GM18907 (cell line): ENCODE measurements around the gene SLC44A5.
A peak's percentile ranks its signal among the peaks of the same experiment; 100 is the strongest.
"Not testable (repeated sequence)": the region's sequence is repeated elsewhere in the genome, so short reads cannot be mapped to it uniquely, and the experiment has no call there.

Experiments used
- ATAC-seq: cut with Tn5 transposase; IDR thresholded peaks from one replicate; pipeline ENCODE4 v1.9.1; 2021; ENCODE audit warnings: mild to moderate bottlenecking, moderate library complexity; ENCODE audit not compliant: unreplicated experiment

SLC44A5 gene

GRCh38 chr1:75469586-75470173 is 141.2 kb downstream of the SLC44A5 start:
- no peak for ATAC-seq

DNA sequence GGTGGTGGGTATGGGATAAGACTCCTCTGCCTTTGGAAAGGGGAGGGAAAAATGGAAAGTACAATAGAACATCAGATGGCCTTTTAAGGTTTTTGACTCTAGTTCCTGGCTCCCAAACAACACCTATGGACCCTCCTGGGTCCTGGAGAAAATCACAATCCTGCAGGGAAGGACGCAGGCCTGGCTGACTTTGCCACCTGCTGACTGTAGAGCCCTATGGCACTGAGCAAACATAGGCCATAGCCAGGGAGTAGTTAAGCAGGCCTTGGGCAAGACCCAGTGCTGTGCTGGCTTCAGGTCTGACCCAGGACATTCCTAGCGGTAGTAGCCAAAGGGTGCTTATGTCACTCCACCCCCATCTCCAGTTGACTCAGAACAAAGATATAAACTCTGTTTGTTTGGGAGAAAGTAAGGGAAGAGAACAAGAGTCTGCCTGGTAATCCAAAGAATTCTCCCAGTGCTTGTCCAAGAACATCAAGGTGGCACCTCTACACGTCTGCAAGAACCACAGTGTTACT is 149.0 kb downstream of the SLC44A5 start:
- ATAC-seq: no peak

DNA sequence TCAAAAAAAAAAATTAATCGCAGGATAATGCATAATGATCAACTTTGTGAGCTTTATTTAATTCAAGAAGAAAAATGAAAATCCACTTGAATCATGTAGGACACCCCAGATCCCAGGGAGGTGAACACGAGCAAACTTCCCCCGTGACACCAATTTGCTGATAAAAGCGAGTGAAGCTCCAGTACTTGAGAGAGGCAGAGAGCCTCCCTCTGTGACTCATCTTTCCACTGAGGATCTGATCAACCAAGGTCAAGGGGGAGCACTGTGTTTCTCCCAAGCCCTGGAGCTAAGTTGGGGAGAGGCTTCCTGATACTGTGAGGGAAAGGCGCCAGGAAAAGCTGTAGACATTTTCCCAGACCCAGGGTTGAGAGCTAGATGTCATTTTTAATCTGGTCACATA is 160.9 kb downstream of the SLC44A5 start:
- ATAC-seq: no peak

GRCh38 chr1:75444220-75444619 is 166.7 kb downstream of the SLC44A5 start:
- ATAC-seq: no peak

DNA sequence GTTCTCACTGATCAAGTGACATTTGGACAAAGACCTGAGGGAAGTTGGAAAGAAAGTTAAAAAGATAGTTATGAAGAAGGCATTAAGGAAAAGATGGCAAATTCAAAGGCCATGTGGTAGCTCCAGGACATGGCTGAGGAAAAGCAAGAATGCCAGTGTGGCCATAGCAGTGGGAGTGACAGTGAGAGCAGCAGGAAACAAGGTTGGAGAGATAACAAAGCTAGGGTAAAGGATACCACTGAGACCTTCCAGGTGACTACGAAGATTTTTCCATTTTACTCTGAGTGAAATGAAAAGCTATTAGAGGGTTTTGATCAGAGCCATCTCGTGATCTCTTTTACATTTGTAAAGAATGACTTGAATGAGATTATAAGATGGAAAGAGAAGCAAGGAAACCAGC is 170.6 kb downstream of the SLC44A5 start:
- no peak for ATAC-seq

DNA sequence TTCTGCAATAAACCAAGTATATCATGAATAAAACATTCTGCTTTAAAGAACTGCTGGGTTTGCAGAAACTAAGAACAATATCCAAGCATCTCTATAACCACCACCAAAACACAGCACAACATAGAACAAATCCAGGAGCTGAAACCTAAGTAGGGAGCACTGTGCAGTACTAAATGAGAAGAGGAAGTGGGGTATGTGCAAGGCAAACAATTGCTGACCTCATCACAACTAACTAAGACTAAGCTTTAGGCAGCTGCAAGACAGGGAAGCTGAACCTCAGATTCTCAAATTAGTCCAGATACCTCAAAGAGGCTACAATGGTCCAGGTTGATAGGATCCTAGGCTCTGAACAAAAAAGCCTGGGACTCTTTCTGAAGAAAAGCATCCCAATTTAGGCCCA is 172.6 kb downstream of the SLC44A5 start:
- no peak for ATAC-seq

GRCh38 chr1:75431843-75432242 is 179.1 kb downstream of the SLC44A5 start:
- ATAC-seq: no peak

DNA sequence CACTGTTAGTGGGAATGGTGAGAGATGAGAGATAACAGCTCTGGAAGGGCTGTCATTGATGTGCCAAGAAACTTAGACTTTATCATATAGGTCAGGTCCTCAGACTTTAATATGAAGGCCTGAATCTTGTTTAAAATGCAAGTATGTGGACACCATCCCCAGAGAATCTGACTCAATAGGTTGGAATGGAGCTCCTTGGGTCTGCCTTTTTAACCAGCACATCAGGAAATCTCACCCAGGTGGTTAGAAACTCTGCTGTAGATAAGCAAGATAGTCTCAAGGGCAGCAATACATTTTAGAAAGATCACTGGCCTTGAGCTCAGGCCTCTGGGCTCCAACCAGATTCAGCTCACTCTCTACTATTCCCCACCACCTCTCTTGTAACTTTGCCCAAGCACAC is 180.4 kb downstream of the SLC44A5 start:
- no peak for ATAC-seq

- no peak for ATAC-seq
Observed at GRCh38 chr1:75426688-75427087, 184.2 kb downstream of the SLC44A5 start.

DNA sequence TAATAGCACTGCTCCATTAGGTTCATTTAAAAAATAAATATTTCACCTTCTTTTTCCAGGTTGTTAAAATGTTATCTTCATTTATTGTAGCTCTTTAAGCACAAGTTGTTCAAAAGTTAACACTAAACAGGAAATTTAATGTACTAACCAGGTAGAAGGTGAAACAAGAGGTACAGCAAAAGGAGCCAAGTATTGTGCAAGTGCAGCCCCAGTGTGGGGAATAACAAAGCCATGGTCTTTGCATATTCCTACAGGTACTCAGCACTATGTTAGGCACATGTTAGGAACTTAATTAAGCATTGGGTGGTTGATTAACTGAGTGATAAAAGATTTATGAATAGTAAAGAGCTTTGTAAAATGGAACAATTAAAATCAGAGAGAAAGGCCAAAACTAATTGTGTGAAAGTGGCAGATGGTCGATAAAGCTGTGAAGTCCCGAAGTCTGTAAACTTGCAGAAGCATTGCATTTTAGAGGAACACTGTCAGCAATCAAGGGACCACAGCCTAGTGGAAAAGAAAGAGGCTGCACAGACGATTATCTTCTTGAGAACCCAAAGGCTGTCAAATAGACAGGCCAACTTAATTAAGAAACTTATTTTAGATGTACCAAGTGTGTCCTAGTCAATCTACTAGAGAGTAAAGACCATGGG is 185.8 kb downstream of the SLC44A5 start:
- ATAC-seq: no peak

DNA sequence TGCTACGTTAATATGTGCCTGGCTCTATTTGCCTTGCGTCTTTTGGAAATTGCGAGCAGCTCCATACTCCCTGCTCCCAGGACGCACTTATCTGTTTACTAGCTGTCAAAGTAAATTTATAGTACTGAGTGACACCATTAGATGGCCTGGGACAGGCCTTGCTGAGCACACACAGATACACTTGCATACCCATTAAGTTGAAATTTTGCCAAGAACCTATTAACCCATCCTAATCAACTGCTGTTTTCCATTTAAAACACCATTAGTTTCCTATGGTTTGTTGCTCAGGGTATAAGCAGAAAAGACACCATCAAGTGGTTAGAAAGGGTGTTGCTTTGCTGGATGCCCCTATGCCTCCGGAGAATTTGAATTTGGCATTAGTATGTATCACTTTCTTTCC is 187.3 kb downstream of the SLC44A5 start:
- no peak for ATAC-seq

DNA sequence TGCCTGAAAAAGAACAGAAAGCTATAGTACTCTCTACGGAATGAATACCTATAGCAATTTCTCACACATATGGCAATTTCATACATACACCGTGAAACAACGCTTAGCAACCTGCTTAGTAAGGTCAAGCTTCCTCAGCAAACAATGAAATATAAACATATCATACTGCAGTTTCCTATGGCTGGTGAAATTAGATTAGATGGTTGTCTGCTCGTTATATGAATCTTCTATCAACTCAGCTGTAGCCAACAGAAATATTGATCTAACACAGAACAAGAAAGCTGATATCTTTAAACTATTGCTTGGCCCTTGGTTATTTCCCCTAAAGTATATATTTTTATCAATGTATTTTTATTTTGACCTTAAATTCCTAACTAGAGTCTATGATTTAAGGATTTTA is 187.8 kb downstream of the SLC44A5 start:
- no peak for ATAC-seq

DNA sequence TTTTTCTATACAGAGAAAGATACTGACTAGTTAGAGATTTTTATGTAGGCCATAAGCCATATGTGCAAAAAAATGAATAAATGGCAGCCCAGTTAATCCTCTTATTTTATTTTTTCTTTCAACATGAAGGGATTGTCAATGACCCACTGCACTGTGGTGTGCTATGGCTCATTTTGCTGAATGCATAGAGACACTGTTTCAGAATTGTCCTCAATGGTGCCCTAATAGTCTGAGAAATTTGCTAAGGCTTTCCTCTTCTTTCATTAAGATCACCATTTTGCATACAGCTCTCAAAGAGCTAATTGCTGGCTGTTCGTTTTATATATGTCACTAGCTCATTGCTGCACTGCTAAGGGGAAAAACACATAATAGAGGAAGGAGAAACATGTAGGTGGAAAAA is 189.5 kb downstream of the SLC44A5 start:
- no peak for ATAC-seq

- ATAC-seq: no peak
Observed at GRCh38 chr1:75415187-75415586, 195.7 kb downstream of the SLC44A5 start.

- ATAC-seq: no peak
Observed at GRCh38 chr1:75412616-75413015, 198.3 kb downstream of the SLC44A5 start.

- ATAC-seq: not testable (repeated sequence)
Observed at GRCh38 chr1:75404681-75405080, 206.2 kb downstream of the SLC44A5 start.

DNA sequence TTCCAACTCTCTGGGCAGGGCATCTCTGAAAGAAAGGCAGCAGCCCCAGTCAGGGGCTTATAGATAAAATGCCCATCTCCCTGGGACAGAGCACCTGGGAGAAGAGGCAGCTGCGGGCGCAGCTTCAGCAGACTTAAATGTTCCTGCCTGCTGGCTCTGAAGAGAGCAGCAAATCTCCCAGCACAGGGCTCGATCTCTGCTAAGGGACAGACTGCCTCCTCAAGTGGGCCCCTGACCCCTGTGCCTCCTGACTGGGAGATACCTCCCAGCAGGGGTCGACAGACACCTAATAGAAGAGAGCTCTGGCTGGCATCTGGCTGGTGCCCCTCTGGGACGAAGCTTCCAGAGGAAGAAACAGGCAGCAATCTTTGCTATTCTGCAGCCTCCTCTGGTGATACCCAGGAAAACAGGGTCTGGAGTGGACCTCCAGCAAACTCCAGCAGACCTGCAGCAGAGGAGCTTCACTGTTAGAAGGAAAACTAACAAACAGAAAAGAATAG is 207.7 kb downstream of the SLC44A5 start:
- not testable (repeated sequence) for ATAC-seq

- no peak for ATAC-seq
Observed at GRCh38 chr1:75400716-75401115, 210.2 kb downstream of the SLC44A5 start.

DNA sequence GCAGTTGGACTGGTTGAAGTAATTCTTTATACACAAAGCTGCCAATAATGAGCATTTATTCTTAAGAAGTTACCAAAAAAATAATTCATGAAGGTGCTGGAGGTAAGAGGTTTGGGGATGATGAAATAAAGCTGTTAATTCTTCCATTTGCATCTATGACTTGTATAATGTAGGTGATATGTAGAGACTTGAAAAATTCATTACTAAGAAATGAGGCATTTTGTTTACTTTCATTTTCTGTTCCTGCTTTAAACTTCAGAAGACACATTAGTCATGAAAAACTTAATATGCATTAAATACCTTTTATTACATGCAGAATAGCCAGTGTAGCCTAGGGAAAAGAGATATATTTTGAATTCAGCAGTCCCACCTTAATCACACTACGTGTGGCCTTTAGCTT is 214.2 kb downstream of the SLC44A5 start:
- no peak for ATAC-seq

DNA sequence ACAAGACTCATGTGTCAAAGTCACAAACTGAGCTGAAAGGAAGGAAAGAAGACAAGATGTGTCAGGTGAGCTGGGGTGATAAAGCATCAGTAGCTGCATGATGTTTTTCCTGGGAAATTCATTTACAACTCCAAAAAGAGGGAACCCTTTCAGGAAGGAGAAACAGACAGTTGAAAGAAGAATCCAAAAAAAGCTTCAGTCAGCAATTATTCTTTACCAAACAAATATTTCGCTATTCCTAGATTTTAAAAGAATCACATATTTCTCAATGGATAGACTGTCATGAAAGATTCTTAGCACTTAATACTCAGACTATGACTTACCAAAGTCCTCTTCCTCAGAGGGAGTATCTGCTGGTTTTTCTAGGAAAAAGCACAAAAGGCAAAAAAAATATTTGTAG is 214.7 kb downstream of the SLC44A5 start:
- ATAC-seq: no peak

GRCh38 chr1:75394386-75395139 is 216.4 kb downstream of the SLC44A5 start:
- peak; percentile 70 for ATAC-seq

- ATAC-seq: peak; percentile 98
Observed at GRCh38 chr1:75392278-75392677, 218.6 kb downstream of the SLC44A5 start.
